HG03108 (cell line): ENCODE results near the gene ZNF524.
"Not testable (repeated sequence)": the region's sequence is repeated elsewhere in the genome, so short reads cannot be mapped to it uniquely, and the experiment has no call there.

ENCODE experiments used
- ATAC-seq: cut with Tn5 transposase; IDR thresholded peaks from one replicate; pipeline ENCODE4 v1.9.1; 2021; ENCODE audit warnings: moderate library complexity; ENCODE audit not compliant: unreplicated experiment

The ZNF524 gene, protein sequence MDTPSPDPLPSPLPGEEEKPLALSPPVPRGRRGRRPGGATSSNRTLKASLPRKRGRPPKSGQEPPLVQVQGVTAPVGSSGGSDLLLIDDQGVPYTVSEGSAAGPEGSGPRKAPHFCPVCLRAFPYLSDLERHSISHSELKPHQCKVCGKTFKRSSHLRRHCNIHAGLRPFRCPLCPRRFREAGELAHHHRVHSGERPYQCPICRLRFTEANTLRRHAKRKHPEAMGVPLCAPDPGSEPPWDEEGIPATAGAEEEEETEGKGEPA

DNA sequence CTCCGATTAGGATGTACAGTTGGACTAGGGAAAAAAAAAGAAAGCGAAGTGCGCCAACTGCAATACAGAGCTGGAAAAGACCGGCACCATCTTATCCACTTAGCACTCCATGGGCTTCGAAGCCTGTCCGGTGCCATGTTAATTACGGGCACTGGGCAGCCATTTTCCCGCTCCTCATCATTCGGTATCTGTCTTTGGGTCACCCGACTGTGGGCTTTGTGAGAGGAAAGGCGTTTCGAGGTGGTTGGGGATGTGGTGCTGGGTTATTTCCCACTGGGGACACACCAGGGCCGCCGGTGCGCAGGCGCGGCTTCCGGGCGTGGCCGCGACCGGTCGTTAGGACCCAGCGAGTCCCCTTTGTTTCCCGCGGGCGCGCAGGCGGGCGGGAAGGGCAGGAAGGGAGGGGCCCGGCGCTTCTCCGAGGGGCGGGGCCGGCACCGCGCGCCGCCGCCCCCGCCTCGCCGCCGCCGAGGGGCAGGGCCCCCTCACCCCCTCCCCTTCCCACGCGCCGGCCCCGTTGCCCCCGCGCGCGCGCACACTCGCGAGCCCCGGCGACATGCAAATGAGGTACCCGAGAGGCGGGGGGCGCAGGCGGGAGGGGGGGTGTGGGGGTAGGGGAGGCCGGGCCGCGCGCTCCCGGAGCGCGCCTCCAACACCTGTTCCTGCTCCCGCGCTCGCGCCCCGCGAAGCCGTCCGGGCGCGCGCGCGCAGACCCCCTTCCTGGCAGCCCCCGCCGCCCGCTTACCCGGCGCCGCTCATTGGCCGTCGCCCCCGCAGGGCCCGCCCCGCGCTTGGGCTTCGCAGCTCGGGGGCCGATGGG lies at the start of gene ZNF524:
ZNF524 (plus strand) TSS at position 447 of the 820 bp plus-strand sequence. CDS start 1,825 bp downstream, outside the sequence.
- peak; percentile 36 for ATAC-seq

DNA sequence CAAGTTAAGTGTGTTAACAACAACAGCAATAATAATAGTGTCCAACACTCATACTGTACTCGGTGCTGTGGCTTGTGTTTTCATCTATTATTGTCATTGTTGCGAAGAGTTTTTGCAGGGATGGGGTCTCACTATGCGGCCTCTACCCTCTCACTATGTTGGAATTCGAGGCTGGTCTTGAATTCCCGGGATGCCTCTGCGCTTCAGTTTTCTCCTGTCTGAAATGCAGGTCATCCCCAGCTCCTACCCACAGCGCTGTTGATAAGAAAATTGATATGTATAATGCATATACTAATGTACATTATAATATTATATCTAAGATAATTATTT lies 49.8 kb upstream of the ZNF524 start:
- no peak for ATAC-seq

DNA sequence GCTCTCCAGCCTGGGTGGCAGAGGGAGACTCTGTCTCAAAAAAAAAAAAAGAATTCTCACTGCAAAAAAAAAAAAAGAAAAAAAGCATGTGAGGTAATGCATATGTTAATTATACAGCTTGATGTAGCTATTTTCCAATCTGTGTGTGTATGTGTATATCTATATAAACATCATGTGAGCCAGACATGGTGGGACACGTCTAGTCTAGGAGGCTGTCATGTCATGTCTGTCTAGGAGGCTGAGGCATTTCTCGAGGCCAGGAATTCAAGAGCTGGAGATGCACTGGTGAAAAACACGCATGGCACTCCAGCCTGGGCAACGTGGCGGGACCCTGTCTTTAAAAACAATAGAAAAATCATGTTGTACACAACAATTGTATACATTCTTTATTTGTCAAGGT lies 47.9 kb upstream of the ZNF524 start:
- ATAC-seq: no peak

DNA sequence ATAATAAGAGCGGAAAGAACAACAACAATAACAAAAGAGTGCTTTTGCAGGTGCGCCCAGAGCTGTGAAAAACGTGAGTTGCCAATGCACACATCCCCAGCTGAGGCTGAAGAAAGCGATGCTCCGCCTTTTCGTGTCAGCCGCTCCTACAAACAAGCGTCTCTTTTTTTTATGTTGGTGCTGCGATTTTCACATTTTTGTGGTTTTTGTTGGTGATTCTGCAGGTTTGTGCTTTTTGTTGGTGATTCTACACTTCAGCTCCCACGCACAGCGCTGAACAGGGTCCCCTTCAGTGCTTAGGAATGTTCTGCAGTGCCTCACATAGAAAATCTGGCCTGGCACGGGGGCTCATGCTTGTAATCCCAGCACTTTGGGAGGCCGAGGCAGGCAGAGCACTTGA lies 47.5 kb upstream of the ZNF524 start:
- no peak for ATAC-seq

DNA sequence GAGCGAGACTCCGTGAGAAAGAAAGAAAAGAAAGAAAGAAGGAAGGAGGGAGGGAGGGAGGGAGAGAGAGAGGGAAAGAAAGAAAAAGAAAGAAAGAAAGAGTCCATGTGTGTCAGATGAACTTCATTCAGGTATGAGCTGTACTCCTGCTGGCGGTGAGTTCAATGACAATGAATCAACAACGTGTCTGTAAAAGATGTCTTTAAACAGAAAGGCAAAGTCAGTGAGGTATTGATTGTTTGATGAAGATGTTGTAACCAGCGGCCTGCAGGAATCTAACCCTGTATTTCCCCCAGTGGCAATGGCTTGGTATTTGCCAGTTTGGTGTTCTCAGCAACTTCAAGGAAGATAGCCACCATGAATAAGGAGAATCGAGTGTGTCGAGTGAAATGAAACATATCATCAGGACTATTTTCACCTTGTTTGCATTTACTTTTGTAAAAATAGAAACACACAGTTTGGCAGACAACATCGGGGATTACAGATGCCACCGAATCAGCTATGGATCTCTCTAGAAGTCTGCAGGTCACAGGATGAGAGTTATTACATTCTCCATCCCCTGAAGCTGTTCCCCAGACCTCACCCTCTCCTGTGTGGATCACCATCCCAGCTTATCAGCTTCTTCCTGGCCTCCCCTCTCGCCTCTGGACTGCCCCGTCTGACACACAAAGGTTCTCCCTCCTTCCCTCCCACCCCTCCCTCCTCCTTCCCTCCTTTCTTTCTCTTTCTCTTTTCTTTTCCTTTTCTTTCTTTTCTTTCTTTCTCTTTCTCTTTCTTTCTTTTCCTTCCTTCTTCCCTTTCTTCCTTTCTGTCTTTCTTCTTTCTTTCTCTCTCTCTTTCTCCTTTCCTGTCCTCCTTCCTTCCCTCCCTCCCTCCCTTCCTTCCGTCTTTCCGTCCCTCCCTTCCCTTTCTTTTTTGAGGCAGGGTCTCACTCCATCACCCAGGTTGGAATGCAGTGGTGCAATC lies 46.6 kb upstream of the ZNF524 start:
- ATAC-seq: no peak

DNA sequence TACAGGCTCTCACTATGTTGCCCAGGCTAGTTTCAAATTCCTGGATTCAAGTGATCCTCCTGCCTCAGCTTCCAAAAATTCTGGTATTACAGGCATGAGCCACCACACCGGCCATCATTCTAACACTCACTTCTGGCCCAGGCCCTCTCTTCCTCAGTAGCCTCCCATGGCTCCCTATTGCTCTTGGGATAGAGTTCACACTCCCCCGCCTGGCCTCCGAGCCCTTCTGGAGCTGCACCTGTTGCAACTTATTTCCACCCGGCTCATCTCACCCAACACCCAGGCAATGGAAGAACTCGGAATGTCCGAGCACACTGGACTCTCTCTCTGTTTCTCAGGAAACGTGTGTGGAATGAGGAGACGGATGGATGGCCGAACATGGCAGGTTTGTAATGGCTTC lies 45.8 kb upstream of the ZNF524 start:
- ATAC-seq: no peak

DNA sequence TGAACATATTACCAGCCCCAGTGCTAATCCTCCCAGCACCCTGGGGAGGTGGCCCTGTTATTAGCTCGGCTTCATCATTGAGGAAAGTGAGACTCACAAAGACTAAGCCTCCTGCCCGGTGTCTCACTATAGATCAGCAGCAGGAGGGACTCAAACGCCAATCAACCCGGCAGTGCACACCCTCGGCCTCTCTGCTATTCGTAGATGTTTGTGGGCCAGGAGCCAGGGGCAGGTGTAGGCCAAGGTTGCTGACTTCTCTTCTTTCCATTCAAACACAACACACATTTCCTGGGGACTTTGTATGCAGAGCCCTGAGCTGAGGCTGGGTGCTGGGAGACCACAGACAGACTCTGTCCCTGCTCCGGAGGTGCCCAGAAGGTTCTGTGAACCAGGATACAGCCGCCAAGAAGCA lies 45.3 kb upstream of the ZNF524 start:
- no peak for ATAC-seq

DNA sequence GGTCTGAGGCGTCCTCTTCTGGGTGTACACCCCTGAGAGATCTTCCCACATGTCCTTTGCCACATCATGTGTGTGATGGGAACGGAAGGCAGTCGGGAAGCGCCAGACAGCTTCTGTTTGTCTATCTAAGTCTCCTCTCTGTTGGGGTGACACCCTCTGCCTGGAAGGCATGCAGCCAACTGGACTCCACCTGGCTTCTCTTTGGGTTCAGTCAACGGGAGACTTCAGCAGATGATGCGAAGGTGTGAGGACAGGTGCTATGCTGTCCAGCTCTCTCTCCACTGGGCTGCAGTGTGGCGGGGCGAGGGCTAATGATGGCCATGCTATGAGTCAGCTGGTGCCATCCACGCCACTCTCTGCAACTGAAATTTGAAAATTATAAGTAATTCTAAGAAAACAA lies 40.4 kb upstream of the ZNF524 start:
- no peak for ATAC-seq

DNA sequence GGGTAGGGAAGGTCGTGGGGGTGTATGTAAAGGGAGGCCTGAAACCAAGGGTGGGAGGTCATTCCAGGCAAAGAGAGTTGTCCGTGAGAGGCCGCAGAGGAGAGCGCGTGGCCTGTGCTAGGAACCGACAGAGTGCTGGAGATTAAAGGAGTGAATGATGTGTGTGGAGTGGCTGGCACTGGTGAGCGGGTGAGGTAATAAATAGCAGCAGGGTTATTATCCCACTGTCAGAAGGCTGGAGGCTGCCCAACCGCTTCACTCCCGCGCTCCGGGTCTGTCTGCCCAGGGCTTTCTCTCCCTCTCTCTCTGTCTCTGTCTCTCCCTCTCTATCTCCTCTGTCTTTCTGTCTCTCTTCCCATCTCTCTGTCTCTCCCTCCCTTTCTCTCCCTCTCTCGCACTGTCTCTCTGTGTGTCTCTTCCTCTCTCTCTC lies 36.8 kb upstream of the ZNF524 start:
- no peak for ATAC-seq

DNA sequence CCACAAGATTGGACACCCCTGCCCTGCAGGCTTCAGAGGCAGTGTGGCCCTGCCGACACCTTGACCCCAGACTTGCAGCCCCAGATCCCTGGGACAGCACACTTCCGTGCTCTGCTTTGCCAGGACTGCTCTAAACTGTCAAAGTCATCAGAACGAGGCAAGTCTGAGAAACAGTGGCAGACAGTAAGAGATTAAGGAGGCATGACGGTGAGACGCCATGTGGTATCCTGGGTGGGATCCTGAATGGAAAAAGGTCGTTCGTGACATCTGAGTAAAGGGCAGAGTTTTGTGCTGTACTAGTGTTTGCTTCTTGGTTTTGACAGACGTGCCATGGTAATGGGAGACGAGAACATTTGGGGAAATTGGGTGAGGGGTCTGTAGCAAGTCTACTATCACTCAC lies 33.3 kb upstream of the ZNF524 start:
- no peak for ATAC-seq

DNA sequence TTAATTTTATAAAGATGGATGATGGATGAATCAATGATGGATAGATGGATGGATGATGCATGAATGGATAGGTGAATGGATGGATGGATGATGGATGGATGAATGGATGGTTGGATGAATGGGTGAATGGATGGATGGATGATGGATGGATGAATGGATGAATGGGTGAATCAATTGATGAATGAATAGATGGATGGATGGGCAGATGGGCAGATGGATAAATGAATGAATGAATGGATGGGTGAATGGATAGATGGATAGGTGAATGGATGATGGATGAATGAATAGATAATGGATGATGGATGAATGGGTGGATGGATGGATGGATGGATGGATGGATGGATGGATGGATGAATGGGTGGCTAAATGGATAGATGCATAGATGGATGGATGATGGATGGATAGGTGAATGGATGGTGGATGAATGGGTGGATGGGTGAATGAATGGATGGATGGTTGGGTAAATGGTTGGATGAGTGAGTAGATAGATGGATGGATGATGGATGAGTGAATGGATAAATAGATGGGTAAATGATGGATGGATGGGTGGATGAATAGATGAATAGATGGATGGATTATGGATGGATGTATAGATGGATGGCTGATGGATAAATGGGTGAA lies 32.3 kb upstream of the ZNF524 start:
- ATAC-seq: no peak

DNA sequence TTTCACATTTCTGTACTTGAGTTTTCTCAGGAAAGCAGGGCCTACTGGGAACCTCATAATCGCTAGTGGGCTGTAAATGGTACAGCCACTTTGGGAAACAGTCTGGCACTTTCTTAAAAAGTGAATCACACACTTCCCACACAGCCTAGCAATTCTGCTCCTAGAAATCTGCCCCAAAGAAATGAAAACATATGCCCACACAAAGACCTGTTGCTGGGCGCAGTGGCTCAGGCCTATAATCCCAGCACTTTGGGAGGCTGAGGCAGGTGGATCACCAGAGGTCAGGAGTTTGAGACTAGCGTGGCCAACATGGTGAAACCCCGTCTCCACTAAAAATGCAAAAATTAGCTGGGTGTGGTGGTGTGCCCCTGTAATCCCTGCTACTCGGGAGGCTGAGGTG lies 30.6 kb upstream of the ZNF524 start:
- ATAC-seq: not testable (repeated sequence)

DNA sequence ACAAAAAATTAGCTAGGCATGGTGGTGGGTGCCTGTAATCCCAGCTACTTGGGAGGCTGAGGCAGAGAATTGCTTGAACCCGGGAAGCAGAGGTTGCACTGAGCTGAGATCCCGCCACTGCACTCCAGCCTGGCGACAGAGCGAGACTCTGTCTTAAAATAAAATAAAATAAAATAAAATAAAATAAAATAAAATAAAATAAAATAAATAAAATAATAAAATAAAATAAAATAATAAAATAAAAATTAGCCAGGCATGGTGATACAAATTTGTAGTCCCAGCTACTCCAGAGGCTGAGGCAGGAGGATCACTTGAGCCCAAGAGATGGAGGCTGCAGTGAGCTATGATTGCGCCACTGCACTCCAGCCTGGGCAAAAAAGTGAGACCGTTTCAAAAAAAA lies 26.2 kb upstream of the ZNF524 start:
- not testable (repeated sequence) for ATAC-seq

DNA sequence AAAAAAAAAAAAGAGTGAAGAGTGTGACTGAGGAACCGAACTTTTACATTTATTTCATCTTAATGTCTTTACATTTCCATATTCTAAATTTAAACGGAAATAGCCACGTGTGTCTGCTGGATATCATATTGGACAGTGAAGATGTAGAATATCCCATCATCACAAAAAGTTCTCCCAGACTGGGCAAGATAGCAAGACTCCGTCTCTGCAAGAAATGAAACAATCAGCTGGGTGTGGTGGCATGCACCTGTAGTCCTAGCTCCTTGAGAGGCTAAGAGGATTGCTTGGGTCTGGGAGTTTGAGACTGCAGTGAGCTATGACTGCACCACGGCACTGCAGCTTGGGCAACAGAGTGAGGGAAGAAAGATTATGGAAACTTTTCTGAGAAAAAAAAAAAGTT lies 23.3 kb upstream of the ZNF524 start:
- ATAC-seq: no peak

DNA sequence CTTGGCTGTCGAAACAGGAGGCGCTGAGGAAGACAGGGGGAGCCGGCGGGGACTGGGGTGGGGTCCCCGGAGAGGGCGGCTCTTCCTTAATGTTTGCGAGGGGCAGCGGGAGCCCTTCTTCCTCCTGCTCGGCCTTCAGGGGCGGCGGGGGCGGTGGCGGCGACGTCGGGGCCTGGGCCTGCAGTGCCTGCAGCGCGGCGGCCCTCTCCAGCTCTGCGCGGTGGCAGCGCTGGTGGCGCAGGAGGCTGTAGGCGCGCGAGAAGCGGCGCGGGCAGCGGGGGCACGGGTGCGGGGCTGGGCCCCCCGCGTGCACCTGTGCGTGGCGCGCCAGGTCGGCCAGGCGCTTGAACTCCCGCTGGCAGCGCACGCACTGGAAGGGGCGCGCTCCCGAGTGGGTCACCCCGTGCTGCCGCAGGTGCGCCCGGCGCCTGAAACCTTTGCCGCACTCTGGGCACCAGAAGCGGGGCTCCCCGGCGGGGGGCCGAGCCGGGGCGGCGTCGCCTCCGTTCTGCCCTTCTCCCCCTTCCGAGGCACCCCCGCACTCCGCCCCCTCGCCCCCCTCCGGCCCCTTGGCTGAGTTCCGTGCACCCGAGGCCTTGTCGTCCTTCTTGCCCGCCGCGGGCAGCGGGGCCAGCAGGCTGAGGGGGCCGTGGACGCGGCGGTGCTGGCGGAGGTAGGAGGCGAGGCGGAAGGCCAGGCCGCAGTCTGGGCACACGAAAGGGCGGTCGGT lies 21.9 kb upstream of the ZNF524 start:
- ATAC-seq: no peak

DNA sequence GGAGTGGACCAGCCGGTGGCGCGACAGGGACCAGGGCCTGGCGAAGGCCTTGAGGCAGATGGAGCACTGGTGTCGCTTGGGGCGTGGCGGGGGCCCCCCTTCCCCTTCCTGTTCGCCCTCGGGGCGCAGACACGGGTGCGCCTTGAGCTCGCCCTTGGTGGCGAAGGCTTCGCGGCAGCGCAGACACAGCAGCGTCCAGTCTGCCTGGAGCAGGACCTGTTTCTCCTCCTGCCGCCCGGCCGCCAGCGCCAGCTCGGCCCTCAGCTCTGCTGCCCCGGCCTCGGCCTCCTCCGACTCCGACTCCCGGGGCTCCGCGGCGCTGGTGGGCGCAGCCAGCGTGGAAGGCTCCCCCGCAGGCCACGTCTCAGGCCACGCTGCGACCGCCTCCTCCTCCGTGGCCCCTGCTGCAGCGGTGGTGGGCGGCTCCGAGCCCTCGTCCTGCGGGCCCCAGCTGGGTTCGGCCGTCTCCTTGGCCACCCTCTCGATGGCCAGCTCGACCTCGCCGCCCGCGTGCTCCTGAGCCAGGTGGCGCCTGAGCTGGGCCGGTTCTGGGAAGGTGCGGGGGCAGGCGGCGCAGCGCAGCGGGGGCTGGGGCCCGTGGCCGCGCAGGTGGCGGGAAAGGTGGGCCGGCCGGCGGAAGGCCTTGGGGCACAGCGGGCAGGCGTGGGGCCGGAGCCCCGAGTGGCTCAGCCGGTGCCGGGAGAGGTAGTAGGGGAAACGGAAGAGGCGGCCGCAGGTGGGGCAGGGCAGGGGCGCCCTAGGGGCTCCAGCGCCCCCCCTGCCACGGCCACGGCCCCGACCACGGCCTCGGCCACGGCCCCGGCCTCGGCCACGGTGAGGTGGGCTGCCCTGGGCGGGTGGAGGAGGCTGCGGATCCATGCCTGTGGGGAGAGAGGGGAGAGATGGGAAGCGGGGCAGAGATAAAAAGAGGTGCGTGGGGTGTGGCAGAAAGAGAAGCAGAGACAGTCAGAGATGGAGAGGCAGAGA lies 21.0 kb upstream of the ZNF524 start:
- no peak for ATAC-seq

DNA sequence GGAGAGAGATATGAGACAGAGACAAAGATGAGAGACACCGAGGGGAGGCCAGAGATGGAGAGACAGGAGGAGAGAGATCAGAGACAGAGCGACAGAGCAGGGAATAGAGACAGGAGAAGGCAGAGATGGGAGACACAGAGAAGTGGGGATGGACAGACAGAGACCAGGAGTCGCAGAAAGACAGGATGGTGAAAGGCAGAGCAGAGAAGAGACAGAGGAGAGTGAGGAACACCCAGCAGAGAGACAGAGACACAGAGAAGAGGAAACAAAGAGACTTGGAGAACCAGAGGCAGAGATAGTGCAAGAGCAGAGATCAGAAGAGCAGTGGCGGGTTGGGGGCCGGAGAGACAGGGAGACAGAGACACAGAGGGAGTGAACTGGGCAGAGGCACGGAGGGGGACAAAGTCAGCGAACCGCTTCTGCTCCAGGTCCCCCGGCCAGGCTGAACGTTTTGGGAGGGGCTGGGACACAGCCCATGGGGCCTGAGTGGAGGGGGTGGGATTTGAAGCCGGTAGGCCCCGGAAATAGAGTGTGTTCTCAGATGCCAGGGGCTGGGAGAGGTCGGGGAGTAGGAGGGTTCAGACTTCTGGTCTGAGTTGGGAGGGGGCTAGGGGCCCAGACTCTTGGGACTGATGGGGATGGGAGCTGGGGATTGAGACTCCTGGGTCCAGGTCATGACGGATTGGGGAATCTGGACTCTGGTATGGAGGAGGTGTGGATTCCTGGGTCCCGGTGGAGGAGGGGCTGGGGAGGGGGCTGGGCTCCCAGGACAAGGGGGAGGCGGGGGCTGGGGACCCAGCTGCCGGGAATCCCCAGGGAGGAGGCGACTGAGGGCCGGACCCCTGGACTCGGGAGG lies 20.1 kb upstream of the ZNF524 start:
- ATAC-seq: no peak

DNA sequence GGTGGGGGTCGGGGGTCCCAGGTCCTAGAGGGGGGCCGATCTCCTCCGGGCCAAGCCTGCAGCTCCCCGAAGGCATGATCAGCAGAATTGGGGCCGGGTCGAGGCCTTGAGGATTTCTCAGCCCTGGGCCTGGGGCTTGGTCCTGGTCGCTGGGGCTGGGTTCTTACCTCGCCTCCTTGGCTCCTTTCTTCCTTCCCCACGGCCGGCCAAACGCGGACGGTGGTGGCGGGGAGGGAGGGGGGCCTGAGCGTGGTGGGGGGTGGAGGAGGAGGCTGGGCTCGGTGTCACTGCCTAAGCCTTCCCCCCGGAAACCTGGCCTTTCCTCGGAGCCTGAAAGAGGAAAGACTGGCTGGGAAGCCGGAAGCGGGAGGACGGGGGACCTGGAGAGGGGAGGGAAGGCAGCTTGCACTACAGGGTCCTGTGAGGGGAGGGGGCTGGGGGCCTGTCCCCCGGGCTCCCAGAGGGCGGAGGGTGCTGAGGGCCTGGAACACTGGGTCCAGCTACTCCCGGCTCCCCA lies 19.4 kb upstream of the ZNF524 start, which contains the start of gene ZNF579:
ZNF579 (minus strand) TSS at position 221 of the 517 bp plus-strand sequence. CDS start 1,209 bp downstream, outside the sequence.
- ATAC-seq: no peak
